Activated T-helper 1 cell treated with anti-CD3 and anti-CD28 coated beads, Interleukin-12 subunit alpha, Interleukin-12 subunit beta, Interleukin-2, Interleukin-4 antibody, amounts not matched to agents 30 ng/mL and 10 ng/mL and 1 ng/mL, durations not matched to agents 14 hours and 24 hours and 36 hours (primary cell): ENCODE data around the gene AQP6. TPM values are rescaled to one million over a fixed set of nuclear protein-coding genes. Genes with fewer than 3 reads are reported as not detected.

ENCODE experiments used
- DNase-seq: peaks from one replicate; pipeline ENCODE4 v3.0.0; 2021; ENCODE audit warnings: low spot score
- H3K27ac Mint-ChIP-seq: one replicate; pipeline ENCODE4 v1.8.0; 2021; ENCODE audit warnings: mild to moderate bottlenecking, mixed read lengths
- H3K27me3 Mint-ChIP-seq: one replicate; pipeline ENCODE4 v1.8.0; 2022; ENCODE audit warnings: mild to moderate bottlenecking, moderate library complexity, mixed read lengths; ENCODE audit not compliant: insufficient read depth
- H3K36me3 Mint-ChIP-seq: one replicate; pipeline ENCODE4 v1.8.0; 2021; ENCODE audit warnings: low read depth, mixed read lengths
- H3K4me1 Mint-ChIP-seq: one replicate; pipeline ENCODE4 v1.8.0; 2021; ENCODE audit warnings: low read depth, mixed read lengths
- H3K4me3 Mint-ChIP-seq: one replicate; pipeline ENCODE4 v1.8.0; 2021; ENCODE audit warnings: mild to moderate bottlenecking, moderate library complexity, mixed read lengths
- H3K9me3 Mint-ChIP-seq: one replicate; pipeline ENCODE4 v1.8.0; 2021; ENCODE audit warnings: mixed read lengths
- intact Hi-C: fragments of 100-400 bp; cut with micrococcal nuclease; formaldehyde crosslinking; loops from one replicate; pipeline ENCODE4 v1.15.1; 2024
- total RNA-seq: library from RNA; stranded (reverse); gene quantifications from 2 replicates; pipeline ENCODE4 v1.2.3, GENCODE V29; 2022

AQP6 gene
- total RNA-seq, 1 donor from 2014 or later, result not detected

DNA sequence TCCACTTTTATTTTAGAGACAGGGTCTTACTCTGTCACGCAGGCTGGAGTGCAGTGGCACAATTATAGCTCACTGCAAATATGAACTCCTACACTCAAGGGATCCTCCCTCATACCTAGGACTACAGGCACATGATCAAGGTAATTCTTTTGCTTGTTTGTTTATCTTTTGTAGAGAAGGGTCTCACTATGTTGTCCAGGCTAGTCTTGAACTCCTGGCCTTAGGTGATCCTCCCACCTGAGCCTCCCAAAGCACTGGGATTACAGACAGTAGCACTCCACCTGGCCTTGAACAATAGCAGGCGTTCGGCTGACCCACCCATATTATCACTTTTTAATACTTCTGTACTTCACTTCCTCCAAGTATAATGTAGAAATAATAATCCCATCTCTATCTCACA lies 53.9 kb downstream of the AQP6 start:
- peaks cover 2% of the 10 kb centered on the region for H3K9me3 Mint-ChIP-seq
- H3K4me3 Mint-ChIP-seq, result no peak overlapping the region

More for the DNA sequence above, 53.9 kb downstream of the AQP6 start:
- peaks cover 34% of the 10 kb centered on the region for H3K4me1 Mint-ChIP-seq
- H3K27ac Mint-ChIP-seq, result no peak overlapping the region
- intact Hi-C loops, result loop anchor here (10.0 kb wide), 2 partner anchors 402 to 462 kb away; partner anchors contain the start of genes MCRS1 and PRPF40B
- peaks cover 3% of the 10 kb centered on the region for H3K27me3 Mint-ChIP-seq
- DNase-seq, result no peak
- H3K36me3 Mint-ChIP-seq, result peaks cover 13% of the 10 kb centered on the region

Other genes with a start within 250 kb of the AQP6 start
- gene TMBIM6, start 231.4 kb upstream of the AQP6 start, total RNA-seq, result 382 and 393 TPM in 2 replicates
- gene NCKAP5L, start 144.5 kb upstream of the AQP6 start, total RNA-seq, result 3.8 TPM in 2 replicates
- 3.6 and 4.0 TPM in 2 replicates for gene BCDIN3D, start 129.8 kb upstream of the AQP6 start, total RNA-seq
- 0.49 and 0.64 TPM in 2 replicates for gene FAIM2, start 69.0 kb upstream of the AQP6 start, total RNA-seq
- not detected in 2 replicates for gene AQP2, start 22.2 kb upstream of the AQP6 start, total RNA-seq
- gene AQP5, start 11.1 kb upstream of the AQP6 start, total RNA-seq, result not detected in 2 replicates
- gene RACGAP1, start 52.5 kb downstream of the AQP6 start, total RNA-seq, result 68.1 and 71.2 TPM in 2 replicates
- 10.2 and 11.2 TPM in 2 replicates for gene ASIC1, start 84.6 kb downstream of the AQP6 start, total RNA-seq
- gene SMARCD1, start 112.4 kb downstream of the AQP6 start, total RNA-seq, result 74.6 and 75.3 TPM in 2 replicates
- 0.29 and 0.88 TPM in 2 replicates for gene GPD1, start 131.1 kb downstream of the AQP6 start, total RNA-seq
- 44.3 and 45.6 TPM in 2 replicates for gene COX14, start 139.3 kb downstream of the AQP6 start, total RNA-seq
- 64.2 and 67.9 TPM in 2 replicates for gene CERS5, start 194.4 kb downstream of the AQP6 start, total RNA-seq